H9 (cell line): ENCODE measurements around the gene SREK1IP1. TPM values are rescaled to one million over a fixed set of nuclear protein-coding genes. Genes with fewer than 3 reads are reported as not detected.

Source experiments
- DNase-seq: peaks from one replicate; pipeline ENCODE4 v3.0.0-alpha.2; 2017
- H2AFZ ChIP-seq: one replicate; pipeline ENCODE4 v1.6.1; 2013; ENCODE audit warnings: mild to moderate bottlenecking, low read length, control low read depth, moderate library complexity
- H2AK5ac ChIP-seq: 2 replicates; pipeline ENCODE4 v1.6.1; 2013; ENCODE audit warnings: low read length, control low read depth, mixed read lengths; ENCODE audit not compliant: insufficient read length
- H2BK120ac ChIP-seq: one replicate; pipeline ENCODE4 v1.6.1; 2013; ENCODE audit warnings: low read depth, mild to moderate bottlenecking, low read length, control low read depth, inconsistent platforms; ENCODE audit not compliant: poor library complexity, severe bottlenecking
- H2BK12ac ChIP-seq: 2 replicates; pipeline ENCODE4 v1.6.1; 2013; ENCODE audit warnings: low read length, control low read depth, mixed read lengths, low read depth; ENCODE audit not compliant: insufficient read length
- H2BK15ac ChIP-seq: 2 replicates; pipeline ENCODE4 v1.6.1; 2013; ENCODE audit warnings: low read depth, low read length, control low read depth
- H2BK20ac ChIP-seq: one replicate; pipeline ENCODE4 v1.6.1; 2013; ENCODE audit warnings: low read depth, mild to moderate bottlenecking, low read length, control low read depth, inconsistent platforms; ENCODE audit not compliant: poor library complexity, severe bottlenecking
- H2BK5ac ChIP-seq: 2 replicates; pipeline ENCODE4 v1.6.1; 2013; ENCODE audit warnings: low read length, control low read depth, mixed read lengths; ENCODE audit not compliant: insufficient read length
- H3K14ac ChIP-seq: 2 replicates; pipeline ENCODE4 v1.6.1; 2013; ENCODE audit warnings: low read length, control low read depth; ENCODE audit not compliant: insufficient read depth
- H3K18ac ChIP-seq: 2 replicates; pipeline ENCODE4 v1.6.1; 2013; ENCODE audit warnings: low read depth, mild to moderate bottlenecking, mixed read lengths, low read length, control low read depth; ENCODE audit not compliant: insufficient read length
- H3K23ac ChIP-seq: 2 replicates; pipeline ENCODE4 v1.6.1; 2013; ENCODE audit warnings: low read length, control low read depth, mixed read lengths, low read depth; ENCODE audit not compliant: insufficient read length
- H3K23me2 ChIP-seq: 2 replicates; pipeline ENCODE4 v1.6.1; 2013; ENCODE audit warnings: low read depth, mild to moderate bottlenecking, mixed read lengths, low read length, control low read depth; ENCODE audit not compliant: insufficient read length, poor library complexity, severe bottlenecking
- H3K27ac ChIP-seq: 2 replicates; pipeline ENCODE4 v1.5.1; 2013; ENCODE audit warnings: low read length, control low read depth, mixed read lengths, low read depth; ENCODE audit not compliant: insufficient read length
- H3K27me3 ChIP-seq: 2 replicates; pipeline ENCODE4 v1.6.1; 2013; ENCODE audit warnings: low read length, control low read depth, inconsistent platforms; ENCODE audit not compliant: insufficient read depth
- H3K4ac ChIP-seq: 2 replicates; pipeline ENCODE4 v1.6.1; 2013; ENCODE audit warnings: low read depth, mild to moderate bottlenecking, control low read depth, inconsistent platforms, low read length, moderate library complexity
- H3K4me1 ChIP-seq: 2 replicates; pipeline ENCODE4 v1.6.1; 2013; ENCODE audit warnings: low read length, control low read depth, inconsistent platforms; ENCODE audit not compliant: insufficient read depth
- H3K4me2 ChIP-seq: 2 replicates; pipeline ENCODE4 v1.6.1; 2013; ENCODE audit warnings: low read length, control low read depth, mixed read lengths; ENCODE audit not compliant: insufficient read length, insufficient read depth
- H3K56ac ChIP-seq: 2 replicates; pipeline ENCODE4 v1.6.1; 2013; ENCODE audit warnings: low read depth, mild to moderate bottlenecking, mixed read lengths, low read length, control low read depth; ENCODE audit not compliant: insufficient read length
- H3K79me1 ChIP-seq: 2 replicates; pipeline ENCODE4 v1.6.1; 2013; ENCODE audit warnings: low read depth, mild to moderate bottlenecking, moderate library complexity, low read length, control low read depth, inconsistent platforms; ENCODE audit not compliant: insufficient read depth, poor library complexity, severe bottlenecking
- H3K79me2 ChIP-seq: 2 replicates; pipeline ENCODE4 v1.6.1; 2013; ENCODE audit warnings: low read length, control low read depth, inconsistent platforms; ENCODE audit not compliant: insufficient read depth
- H3K9ac ChIP-seq: 2 replicates; pipeline ENCODE4 v1.6.1; 2013; ENCODE audit warnings: low read length, control low read depth, mixed read lengths; ENCODE audit not compliant: insufficient read length; ENCODE audit errors: extremely low read depth
- H3K9me3 ChIP-seq: one replicate; pipeline ENCODE4 v1.6.1; 2013; ENCODE audit warnings: low read depth, low read length, inconsistent platforms; ENCODE audit not compliant: control insufficient read depth
- H3T11ph ChIP-seq: one replicate; pipeline ENCODE4 v1.6.1; 2013; ENCODE audit warnings: mild to moderate bottlenecking, low read length, control low read depth, inconsistent platforms
- H4K20me1 ChIP-seq: one replicate; pipeline ENCODE4 v1.6.1; 2013; ENCODE audit not compliant: control insufficient read depth, insufficient read length, insufficient read depth
- H4K5ac ChIP-seq: 2 replicates; pipeline ENCODE4 v1.6.1; 2013; ENCODE audit warnings: low read depth, mild to moderate bottlenecking, mixed read lengths, low read length, control low read depth; ENCODE audit not compliant: insufficient read length
- H4K8ac ChIP-seq: replicated peaks from 2 replicates; pipeline ENCODE4 v1.6.1; 2013; ENCODE audit warnings: low read length, control low read depth, mixed read lengths, low read depth; ENCODE audit not compliant: insufficient read length
- H4K91ac ChIP-seq: 2 replicates; pipeline ENCODE4 v1.6.1; 2013; ENCODE audit warnings: low read depth, mild to moderate bottlenecking, moderate library complexity, mixed read lengths, low read length, control low read depth; ENCODE audit not compliant: insufficient read length
- H3K27ac Mint-ChIP-seq, 3 experiments: 2 replicates in 2 of 3; 3 replicates in 1 of 3; pipeline ENCODE4 v1.8.0; 2020 to 2021; ENCODE audit warnings: mixed read lengths in 3 of 3, mild to moderate bottlenecking in 1 of 3, moderate library complexity in 1 of 3
- H3K27me3 Mint-ChIP-seq: 2 replicates; pipeline ENCODE4 v1.8.0; 2021; ENCODE audit warnings: low read depth, mild to moderate bottlenecking, moderate library complexity, mixed read lengths
- H3K36me3 Mint-ChIP-seq, 3 experiments: 2 replicates in 2 of 3; 3 replicates in 1 of 3; pipeline ENCODE4 v1.8.0; 2020 to 2021; ENCODE audit warnings: low read depth in 3 of 3, mixed read lengths in 3 of 3; ENCODE audit not compliant: insufficient read depth in 1 of 3
- H3K4me1 Mint-ChIP-seq, 2 experiments: 2 replicates each; pipeline ENCODE4 v1.8.0; 2020; ENCODE audit warnings: mixed read lengths in 2 of 2
- H3K4me3 Mint-ChIP-seq, 2 experiments: 2 replicates in 1 of 2; 3 replicates in 1 of 2; pipeline ENCODE4 v1.8.0; 2020 to 2021; ENCODE audit warnings: mild to moderate bottlenecking in 2 of 2, mixed read lengths in 2 of 2, moderate library complexity in 1 of 2
- H3K9me3 Mint-ChIP-seq, 2 experiments: 2 replicates in 1 of 2; 3 replicates in 1 of 2; pipeline ENCODE4 v1.8.0; 2020; ENCODE audit warnings: mild to moderate bottlenecking in 2 of 2, mixed read lengths in 2 of 2, moderate library complexity in 1 of 2
- WGBS: extraction: QIAGEN DNeasy Blood & Tissue Kit; methylation state at CpG from one replicate; pipeline ENCODE4 v1.1.7; 2013; ENCODE audit warnings: missing lambda C conversion rate, low lambda C conversion rate, mixed read lengths; ENCODE audit not compliant: insufficient read length; ENCODE audit errors: extremely low coverage; 5-methylcytosine and 5-hydroxymethylcytosine counted together
- total RNA-seq: library from RNA; stranded (reverse); gene quantifications from 2 replicates; pipeline ENCODE4 v1.2.1, GENCODE V29; 2021
- TF ChIP-seq, protein P1 (sequence below): fragments of 200-600 bp; sonication (generic); conservative IDR thresholded peaks from 3 replicates; pipeline ENCODE4 v1.8.0; 2021; ENCODE audit warnings: antibody characterized with exemption, mild to moderate bottlenecking

The SREK1IP1 gene
- total RNA-seq, 1 experiment from 2014 or later, result 28.6 TPM

- no peak overlapping the region for H3K4me2 ChIP-seq
- Mint-ChIP-seq H3K9me3 (no peaks in the 10 kb centered on the region), H3K4me1 (peaks cover under 1 to 3% of the 10 kb centered on the region in 2 experiments), H3K4me3 (no peak overlapping the region), H3K27ac (no peak overlapping the region), H3K27me3 (no peaks in the 10 kb centered on the region), H3K36me3 (peaks cover 4 to 13% (median 5%) of the 10 kb centered on the region in 3 experiments; a peak in 5 of 7 replicates)
- no peaks in the 10 kb centered on the region for H3K9me3 ChIP-seq
- H4K5ac ChIP-seq, result no peak overlapping the region
- no peak overlapping the region for H3K14ac ChIP-seq
- no peak overlapping the region for H3K4ac ChIP-seq
- H3K56ac ChIP-seq, result no peak overlapping the region
- H3K27me3 ChIP-seq, result no peaks in the 10 kb centered on the region
- H3T11ph ChIP-seq, result no peak overlapping the region
- H2BK5ac ChIP-seq, result no peak overlapping the region
- no peak overlapping the region for H4K91ac ChIP-seq
- H3K79me1 ChIP-seq, result no peaks in the 10 kb centered on the region
- H3K23ac ChIP-seq, result no peak overlapping the region
- no peaks in the 10 kb centered on the region for H3K23me2 ChIP-seq
- H3K18ac ChIP-seq, result no peak overlapping the region
- no CpG with 5 or more reads among the region's 1 CpG for WGBS
- no peak for DNase-seq
- H4K20me1 ChIP-seq, result no peaks in the 10 kb centered on the region
- no peak overlapping the region for H2AFZ ChIP-seq
- peaks cover 3% of the 10 kb centered on the region; the same call in 1 of the 2 replicates for H3K79me2 ChIP-seq
- no peak overlapping the region for H3K9ac ChIP-seq
- H3K4me1 ChIP-seq, result no peaks in the 10 kb centered on the region
- H3K27ac ChIP-seq, result no peak overlapping the region
- no peak overlapping the region for H2AK5ac ChIP-seq
- H2BK120ac ChIP-seq, result no peak overlapping the region
- H2BK12ac ChIP-seq, result no peak overlapping the region
- H4K8ac ChIP-seq, result no peak overlapping the region
- TF ChIP-seq, protein P1, sequence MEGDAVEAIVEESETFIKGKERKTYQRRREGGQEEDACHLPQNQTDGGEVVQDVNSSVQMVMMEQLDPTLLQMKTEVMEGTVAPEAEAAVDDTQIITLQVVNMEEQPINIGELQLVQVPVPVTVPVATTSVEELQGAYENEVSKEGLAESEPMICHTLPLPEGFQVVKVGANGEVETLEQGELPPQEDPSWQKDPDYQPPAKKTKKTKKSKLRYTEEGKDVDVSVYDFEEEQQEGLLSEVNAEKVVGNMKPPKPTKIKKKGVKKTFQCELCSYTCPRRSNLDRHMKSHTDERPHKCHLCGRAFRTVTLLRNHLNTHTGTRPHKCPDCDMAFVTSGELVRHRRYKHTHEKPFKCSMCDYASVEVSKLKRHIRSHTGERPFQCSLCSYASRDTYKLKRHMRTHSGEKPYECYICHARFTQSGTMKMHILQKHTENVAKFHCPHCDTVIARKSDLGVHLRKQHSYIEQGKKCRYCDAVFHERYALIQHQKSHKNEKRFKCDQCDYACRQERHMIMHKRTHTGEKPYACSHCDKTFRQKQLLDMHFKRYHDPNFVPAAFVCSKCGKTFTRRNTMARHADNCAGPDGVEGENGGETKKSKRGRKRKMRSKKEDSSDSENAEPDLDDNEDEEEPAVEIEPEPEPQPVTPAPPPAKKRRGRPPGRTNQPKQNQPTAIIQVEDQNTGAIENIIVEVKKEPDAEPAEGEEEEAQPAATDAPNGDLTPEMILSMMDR, result no peak
- H2BK15ac ChIP-seq, result no peak overlapping the region
- no peak overlapping the region for H2BK20ac ChIP-seq
These were observed 6.8 kb upstream of the SREK1IP1 start for GRCh38 chr5:64775291-64775690.
